GM04504 (cell line): ENCODE data around the gene LEFTY1.
"Not testable (repeated sequence)": the region's sequence is repeated elsewhere in the genome, so short reads cannot be mapped to it uniquely, and the experiment has no call there.

Experiments used
- DNase-seq: peaks from one replicate; pipeline ENCODE4 v3.0.0-alpha.2; 2012; ENCODE audit warnings: low read depth

Gene LEFTY1, protein sequence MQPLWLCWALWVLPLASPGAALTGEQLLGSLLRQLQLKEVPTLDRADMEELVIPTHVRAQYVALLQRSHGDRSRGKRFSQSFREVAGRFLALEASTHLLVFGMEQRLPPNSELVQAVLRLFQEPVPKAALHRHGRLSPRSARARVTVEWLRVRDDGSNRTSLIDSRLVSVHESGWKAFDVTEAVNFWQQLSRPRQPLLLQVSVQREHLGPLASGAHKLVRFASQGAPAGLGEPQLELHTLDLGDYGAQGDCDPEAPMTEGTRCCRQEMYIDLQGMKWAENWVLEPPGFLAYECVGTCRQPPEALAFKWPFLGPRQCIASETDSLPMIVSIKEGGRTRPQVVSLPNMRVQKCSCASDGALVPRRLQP

DNA sequence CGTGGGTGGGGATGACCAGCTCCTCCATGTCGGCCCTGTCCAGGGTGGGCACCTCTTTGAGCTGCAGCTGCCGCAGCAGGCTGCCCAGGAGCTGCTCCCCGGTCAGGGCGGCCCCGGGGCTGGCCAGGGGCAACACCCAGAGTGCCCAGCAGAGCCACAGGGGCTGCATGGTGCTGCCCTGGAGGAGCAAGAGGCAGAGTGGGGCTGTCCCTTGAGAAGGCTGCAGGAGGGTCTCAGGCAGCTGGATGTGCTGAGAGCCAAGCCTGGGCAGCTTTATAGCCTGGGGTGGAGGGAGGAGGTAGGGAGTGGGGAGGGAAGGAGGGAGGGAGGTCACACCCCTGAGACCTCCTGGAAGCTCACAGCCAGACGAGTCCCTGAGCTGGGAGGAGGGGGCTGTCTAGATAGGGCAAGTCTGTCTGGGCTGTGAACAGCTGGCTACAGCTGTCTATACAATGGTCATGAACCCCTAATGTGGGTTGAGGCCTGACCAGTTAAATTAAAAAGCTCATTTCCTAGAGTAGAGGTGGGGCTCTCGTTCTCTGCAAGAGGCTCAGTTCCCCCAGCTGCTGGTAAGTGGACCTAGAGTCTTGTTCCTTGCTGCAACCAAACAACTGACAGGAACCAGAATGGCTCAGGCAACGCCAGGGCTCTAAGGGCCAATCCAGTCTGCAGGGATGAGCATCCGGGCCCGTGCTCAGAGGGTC is at the start of gene LEFTY1:
Gene LEFTY1 (minus strand): TSS at position 249 of the 704 bp plus-strand sequence. CDS start 80 bp downstream, at position 169.
- no peak for DNase-seq

GRCh38 chr1:225937048-225937968 is 48.4 kb upstream of the LEFTY1 start:
- no peak for DNase-seq

DNA sequence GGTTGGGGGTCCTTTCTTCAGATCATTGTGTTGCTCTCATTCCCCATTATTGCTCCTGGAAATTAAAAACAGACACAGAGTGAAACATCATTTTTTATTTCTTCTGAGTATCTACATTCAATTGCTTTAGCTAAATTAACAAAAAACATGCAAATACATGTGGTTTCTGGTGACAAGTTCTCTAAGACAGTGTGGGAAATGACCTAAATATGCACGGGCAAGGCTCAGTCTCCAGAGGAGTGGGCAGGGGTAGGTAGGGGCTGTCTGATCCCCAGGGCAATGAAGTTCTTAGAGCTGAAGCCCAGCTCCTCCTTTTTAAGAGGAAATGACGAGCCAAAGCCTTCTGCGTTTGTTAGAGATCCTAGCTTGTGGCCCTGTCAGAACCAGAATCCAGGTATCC is 47.6 kb upstream of the LEFTY1 start:
- DNase-seq, result no peak

DNA sequence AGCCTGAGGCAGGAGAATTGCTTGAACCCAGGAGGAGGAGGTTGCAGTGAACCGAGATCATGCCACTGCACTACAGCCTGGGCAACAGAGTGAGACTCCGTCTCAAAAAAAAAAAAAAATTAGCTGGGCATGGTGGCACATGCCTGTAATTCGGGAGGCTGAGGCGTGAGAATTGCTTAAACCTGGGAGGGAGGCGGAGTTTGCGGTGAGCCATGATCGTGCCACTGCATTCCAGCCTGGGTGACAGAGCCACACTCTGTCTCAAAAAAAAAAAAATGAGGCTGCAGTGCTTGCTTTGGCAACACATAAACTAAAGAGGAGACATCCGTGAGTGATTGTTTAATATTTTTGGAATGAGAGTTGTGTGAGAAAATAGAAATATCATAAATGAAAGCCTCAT is 47.1 kb upstream of the LEFTY1 start:
- DNase-seq, result peak; percentile 46

DNA sequence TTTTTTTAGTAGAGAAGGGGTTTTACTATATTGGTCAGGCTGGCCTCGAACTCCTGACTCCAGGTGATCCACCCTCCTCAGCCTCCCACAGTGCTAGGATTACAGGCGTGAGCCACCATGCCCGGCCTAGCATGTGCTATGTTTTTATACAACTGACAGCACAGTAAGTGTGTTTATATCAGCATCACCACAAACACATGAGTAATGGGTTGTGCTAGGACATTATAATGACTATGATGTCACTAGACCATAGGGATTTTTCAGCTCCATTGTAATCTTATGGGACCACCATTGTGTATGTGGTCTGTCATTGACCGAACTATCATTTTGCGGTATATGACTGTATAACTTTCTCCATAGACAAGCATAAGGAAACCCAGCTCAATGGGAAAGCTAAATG is 45.8 kb upstream of the LEFTY1 start:
- no peak for DNase-seq

DNA sequence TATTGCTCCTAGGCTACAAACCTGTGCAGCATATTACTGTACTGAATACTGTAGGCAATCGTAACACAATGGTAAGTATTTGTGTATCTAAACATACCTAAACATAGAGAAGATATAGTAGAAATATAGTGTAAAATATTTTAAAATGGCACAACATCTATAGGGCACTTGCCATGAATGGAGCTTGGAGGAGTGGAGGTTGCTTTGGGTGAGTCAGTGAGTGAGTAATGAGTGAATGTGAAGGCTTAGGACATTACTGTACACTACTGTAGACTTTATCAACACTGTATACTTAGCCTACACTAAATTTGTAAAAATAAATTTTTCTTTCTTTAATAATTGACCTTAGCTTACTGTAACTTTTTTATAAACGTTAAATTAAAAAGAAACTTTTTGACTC is 44.1 kb upstream of the LEFTY1 start:
- DNase-seq, result no peak

DNA sequence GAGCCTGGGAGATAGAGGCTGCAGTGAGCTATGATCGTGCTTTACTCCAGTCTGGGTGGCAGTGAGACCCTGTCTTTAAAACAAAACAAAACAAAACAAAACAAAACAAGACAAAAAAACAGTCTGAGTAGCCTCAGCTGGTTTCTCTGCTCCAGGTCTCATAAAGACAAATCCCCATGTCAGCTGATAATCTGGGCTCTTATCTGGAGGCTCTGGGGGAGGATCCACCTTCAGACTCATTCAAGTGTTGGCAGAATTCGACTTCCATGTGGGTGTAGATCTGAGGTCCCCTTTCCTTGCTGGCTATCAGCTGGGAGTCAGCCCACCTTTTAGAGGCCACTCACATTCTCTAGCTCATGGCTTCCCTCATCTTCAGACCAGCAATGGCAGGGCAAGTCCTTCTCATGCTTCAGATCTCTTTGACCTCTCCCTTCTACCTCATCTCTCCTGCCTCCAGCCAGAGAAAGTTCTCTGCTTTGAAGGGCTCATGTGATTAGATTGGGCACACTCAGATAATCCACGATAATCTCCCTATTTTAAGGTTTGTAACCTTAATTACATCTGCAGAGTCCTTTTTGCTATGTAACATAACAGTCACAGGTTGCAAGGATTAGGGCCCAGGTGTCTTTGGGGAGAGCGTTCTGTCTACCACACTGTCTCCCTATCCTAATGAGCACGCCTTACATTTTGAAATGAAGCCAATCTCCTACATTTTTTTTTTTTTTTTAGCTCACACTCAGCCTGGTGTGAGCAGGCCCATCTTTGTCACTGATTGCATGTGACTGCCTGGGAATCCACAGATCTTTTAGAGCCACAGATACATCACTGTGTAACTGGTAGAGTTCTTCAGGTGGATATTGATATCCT is 42.6 kb upstream of the LEFTY1 start:
- no peak for DNase-seq

DNA sequence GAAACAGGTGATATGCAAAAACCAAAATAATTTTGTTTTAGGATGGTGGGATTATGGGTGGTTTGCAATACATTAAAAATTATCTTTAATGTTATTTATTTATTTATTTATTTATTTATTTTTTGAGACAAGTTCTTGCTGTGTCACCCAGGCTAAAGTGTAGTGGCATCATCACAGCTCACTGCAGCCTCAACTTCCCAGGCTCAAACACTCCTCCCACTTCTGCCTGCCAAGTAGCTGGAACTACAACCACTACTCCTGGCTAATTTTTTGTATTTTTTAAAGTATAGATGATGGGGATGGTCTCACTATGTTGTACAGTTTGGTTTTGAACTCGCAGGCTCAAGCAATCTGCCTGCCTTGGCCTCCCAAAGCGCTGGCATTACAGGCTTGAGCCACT is 41.6 kb upstream of the LEFTY1 start:
- DNase-seq, result no peak

DNA sequence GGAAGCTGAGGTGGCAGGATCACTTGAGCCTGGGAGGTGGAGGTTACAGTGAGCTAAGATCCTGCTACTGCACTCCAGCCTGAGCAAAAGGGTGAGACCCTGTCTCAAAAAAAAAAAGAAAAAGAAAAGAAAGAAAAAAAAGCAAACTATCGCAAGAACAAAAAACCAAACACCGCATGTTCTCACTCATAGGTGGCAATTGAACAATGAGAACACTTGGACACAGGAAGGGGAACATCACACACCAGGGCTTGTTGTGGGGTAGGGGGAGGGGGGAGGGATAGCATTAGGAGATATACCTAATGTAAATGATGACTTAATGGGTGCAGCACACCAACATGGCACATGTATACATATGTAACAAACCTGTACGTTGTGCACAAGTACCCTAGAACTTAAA is 40.5 kb upstream of the LEFTY1 start:
- DNase-seq, result not testable (repeated sequence)

DNA sequence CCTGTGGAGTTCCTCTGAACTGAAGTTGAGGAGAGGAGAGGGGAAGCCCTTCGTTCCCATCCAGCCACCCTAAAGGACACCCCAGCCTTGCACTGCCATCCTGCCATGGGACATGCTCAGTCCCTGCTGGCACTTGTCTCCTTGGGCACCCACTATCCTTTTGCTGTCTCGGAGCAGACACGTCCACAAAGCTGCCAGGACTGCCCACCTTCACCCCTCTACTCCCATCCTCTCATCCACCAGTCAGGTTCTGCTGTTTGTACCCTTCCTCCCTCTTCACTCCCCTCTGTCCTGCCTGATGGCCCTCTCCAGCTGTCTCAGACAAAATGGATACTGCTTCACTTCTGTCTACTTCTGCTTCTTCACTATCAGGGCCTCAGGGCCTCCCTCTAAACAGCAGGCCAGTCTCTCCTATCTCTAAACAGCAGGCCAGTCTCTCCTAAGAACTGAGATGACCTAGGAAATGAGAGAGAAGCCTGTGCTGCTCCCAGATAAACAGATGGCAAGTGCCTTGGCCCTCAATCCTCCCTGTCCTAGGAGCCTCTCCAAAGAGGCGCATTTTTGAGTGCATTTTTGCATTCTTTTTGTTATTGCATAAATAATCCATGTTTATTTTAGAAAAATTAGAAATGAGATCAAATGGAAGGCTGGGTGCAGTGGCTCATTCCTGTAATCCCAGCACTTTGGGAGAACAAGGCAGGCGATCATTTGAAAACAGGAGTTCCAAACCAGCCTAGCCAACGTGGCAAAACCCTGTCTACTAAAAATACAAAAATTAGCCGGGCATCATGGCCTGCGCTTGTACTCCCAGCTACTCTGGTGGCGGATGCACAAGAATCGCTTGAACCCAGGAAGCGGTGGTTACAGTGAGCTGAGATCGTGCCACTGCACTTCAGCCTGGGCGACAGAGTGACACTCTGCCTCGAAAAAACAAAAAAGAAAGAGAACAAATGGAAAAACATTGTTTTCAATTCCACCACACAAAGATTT is 39.5 kb upstream of the LEFTY1 start:
- DNase-seq, result no peak

DNA sequence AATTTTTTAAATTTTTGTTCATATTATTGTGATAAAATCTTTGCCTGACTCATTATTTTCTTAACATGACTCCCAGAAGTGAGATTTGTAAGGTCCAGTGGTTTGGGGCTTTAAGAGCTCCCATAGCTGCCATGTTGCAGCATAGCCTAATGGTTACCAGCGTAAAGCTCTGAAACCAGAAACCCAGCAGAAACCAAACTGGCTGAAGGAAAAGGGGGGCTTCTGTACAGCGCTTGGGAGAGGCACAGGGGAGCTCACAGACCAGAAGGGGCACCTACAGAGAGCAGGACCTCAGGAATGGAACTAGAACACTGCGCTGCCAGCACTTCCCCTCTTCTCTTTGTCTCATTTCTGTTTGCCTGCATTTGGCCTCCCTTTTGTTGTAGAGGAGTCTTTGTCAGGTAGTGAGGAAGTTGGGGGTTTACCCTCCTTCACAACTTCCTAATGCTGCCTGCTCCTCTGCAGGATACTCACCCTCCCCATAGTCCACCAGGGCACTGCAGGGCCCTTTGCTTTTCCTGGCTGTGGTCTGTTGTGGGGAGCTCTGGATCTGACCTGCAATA is 37.7 kb upstream of the LEFTY1 start:
- no peak for DNase-seq

DNA sequence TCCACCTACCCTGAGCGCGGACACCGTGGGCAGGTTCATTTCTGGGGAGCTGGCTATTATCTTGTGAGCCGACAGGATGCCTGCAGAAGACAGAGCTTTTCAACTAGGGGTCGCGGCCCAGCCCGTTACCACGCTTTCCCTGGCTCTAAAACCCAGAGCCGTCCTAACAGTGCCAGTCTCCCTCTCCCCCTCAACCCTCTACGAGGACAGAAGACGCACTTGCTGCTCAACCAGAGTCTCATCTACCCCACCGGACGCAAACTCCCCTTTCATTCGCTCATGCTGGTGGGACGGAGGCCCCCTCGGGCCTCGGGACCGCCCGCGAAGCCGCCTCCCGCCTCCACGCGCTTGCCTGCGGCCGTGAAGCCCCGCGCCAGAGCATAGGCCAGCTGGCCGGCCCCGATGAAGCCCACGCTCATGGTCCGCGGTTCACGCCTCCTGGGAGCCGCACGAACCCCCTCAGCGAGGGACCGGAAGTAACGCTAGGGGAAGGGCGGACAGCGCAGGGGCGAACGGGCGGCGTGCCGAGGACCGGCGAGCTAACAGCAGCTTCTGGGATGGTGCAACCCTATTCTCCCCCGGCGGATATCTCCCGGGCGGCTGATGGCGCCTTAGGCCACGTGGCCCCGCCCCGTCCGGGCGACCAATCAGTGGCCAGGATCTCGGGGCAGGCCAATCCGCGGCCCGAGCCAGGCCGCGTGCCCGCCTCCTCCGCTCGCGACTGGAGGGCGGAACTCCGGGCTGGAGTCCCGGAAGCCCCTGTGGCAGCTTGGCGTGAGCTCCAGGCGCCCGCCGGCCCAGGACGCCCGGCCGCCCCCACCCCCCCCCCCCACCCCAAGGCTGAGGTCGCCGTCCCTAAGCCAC is 35.0 kb upstream of the LEFTY1 start, which contains the start of gene PYCR2:
Gene PYCR2 (minus strand): TSS at position 559 of the 864 bp plus-strand sequence. CDS start 140 bp downstream, at position 419.
- DNase-seq, result peak; percentile 94

GRCh38 chr1:225923381-225923691 is 34.4 kb upstream of the LEFTY1 start:
- no peak for DNase-seq

- DNase-seq, result no peak
These were observed 33.1 kb upstream of the LEFTY1 start for GRCh38 chr1:225921734-225922709.

GRCh38 chr1:225919906-225920305 is 31.0 kb upstream of the LEFTY1 start:
- DNase-seq, result peak; percentile 85

DNA sequence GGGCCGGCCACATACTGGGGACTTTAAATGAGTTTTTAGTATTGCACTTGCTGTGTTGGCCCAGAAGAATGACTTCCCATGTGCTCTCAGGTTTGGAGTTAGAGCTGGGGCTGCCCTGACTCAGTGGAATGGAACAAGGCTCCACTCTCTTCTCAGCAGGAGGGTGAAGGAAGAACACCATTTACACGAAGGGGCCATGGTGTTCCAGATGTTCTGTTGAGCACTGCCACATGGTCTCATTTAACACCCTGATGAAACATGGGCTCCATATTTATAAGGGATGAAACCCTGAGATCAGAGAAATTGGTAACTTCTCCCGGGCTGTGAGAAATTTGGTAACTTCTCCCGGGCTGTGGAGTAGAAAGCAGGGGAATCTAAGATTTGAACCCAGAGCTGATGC is 29.3 kb upstream of the LEFTY1 start:
- no peak for DNase-seq

- no peak for DNase-seq
These were observed 28.6 kb upstream of the LEFTY1 start for GRCh38 chr1:225917536-225917935.

GRCh38 chr1:225917101-225917500 is 28.2 kb upstream of the LEFTY1 start:
- no peak for DNase-seq
